Stimulated activated CD8-positive, alpha-beta memory T cell treated with anti-CD3 and anti-CD28 coated beads, Interleukin-7, amount 100 ng/mL, for 1 hour (primary cell): ENCODE data around the gene BFAR.
"Not testable (repeated sequence)": the region's sequence is repeated elsewhere in the genome, so short reads cannot be mapped to it uniquely, and the experiment has no call there.

ENCODE experiments used
- DNase-seq, 2 donors: peaks; one replicate each; pipeline ENCODE4 v3.0.0-alpha.2; 2020; ENCODE audit warnings: low read depth in 2 of 2

BFAR gene, protein sequence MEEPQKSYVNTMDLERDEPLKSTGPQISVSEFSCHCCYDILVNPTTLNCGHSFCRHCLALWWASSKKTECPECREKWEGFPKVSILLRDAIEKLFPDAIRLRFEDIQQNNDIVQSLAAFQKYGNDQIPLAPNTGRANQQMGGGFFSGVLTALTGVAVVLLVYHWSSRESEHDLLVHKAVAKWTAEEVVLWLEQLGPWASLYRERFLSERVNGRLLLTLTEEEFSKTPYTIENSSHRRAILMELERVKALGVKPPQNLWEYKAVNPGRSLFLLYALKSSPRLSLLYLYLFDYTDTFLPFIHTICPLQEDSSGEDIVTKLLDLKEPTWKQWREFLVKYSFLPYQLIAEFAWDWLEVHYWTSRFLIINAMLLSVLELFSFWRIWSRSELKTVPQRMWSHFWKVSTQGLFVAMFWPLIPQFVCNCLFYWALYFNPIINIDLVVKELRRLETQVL

DNA sequence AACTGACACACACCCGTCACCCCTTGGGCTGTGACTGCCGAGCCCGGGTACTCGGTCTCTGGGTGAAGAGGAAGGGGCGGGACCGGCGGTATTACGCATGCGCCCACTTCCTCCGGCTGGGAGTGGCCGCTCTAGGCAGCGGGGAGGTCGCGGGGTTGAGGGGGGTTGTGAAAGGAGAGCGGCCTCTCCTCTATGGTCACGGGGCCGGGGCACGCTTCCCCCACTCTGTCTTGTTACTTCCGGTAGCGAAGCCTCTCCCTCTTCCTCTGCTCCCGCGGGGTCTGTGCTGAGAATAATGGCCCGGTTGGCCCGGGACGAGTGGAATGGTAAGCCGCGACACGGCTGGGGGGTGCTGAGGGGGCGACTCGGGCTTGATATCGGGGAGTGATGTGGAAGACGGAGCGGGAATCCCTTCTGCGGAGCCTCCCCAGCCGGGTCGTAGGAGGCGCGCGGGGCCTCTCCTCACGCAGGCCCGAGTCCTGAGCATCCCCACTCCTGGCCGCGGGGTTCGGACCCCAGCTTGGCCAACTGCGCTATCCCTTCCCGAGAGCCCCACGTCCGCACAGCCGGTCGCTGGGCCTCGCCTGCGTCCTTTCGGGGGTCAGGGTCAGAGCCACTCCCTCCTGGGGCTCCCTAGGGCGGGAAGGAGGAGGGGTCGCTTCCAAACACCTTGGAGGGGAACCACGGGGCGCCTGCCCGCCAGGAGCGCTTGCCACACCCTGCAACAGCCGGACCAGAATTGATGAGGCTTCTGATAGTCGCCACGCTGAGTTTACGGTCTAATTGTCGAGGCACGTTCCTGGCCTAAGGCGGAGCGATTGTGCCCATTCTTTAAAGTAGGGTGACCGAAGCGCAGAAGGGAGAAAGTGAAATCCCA, at the start of gene BFAR:
Gene BFAR (plus strand): TSS at position 259 of the 877 bp plus-strand sequence. CDS start 11,396 bp downstream, outside the sequence.
- DNase-seq = peak; percentile 99

DNA sequence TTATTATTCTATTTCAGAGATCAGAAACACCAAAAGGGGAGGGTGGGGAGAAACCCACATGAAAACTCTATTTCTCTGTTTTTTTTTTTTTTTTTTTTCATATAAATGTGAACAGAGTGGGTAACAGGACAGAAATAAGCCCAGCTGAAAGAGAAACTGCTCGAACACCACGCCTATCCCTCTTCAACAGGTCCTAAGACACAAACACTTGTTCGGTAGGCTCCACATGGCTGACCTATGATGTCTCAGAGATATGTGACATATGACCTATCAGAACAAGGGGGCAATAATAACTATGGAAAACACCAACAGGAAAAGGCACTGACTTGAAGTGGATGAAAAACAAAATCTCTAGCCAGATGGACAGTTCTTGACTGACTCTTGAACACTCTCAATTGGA, 47.5 kb upstream of the BFAR start:
- DNase-seq = no peak

- no peak for DNase-seq
These were observed 46.0 kb upstream of the BFAR start for GRCh38 chr16:14586637-14587305.

DNA sequence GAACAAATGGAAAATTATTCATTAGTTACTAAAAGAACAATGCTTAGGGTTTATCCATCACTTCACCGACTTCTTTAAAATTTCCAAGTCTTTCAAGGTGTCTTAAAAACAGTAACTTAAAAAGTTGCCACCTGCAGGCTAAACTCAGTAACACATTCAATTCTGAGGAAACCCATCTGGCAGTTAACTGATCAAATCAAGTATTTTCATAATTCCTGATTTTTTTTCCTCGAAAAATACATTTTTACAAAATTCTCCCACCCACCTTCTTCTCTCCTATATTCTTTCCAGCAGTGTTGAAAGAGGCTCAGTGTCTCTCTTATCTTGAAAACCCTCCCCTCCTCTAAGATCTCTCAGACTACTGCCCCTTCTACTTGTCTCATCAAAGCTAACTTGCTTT, 32.6 kb upstream of the BFAR start:
- no peak for DNase-seq

- DNase-seq = no peak
These were observed 30.2 kb upstream of the BFAR start for GRCh38 chr16:14602443-14602963.

- no peak for DNase-seq
These were observed 26.6 kb upstream of the BFAR start for GRCh38 chr16:14606102-14606501.

DNA sequence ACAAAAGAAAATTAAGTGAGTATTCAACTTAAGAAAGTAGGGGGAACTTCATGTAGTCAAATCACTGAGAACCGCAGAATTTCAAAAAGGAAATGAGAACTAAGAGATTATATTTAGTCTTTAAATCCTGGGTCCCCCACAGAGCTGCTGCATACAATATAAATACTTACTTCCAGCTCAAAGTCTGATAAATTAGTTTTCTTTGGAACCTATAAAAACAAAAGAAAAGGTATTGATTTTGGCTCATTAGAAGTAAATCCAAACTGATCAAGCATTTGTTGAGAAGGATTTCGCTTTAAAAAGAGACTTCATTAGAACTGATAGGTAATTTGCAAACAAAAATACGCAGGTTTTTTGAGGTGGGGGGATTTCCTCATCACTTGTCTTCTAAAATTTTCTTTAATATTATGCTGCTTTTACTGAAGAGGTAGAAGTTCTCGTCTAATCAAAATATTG, 24.6 kb upstream of the BFAR start:
- no peak for DNase-seq

GRCh38 chr16:14608604-14609003, 24.1 kb upstream of the BFAR start:
- no peak for DNase-seq

DNA sequence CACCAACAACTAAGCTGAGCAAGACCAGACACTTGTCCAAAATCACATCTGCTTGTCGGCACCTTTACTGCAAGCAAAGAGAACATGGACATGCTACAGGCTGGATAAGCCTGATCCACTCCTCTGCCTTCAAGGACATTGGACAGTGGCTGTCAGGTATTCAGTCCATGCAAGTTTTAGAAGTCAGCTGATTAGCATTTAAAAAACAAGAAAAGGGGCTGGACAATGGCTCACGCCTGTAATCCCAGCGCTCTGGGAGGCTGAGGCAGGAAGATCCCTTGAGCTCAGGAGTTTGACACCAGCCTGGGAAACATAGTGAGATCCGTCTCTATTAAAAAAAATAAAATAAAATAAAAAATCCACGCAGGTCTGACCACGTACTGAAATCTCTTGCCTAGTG, 23.0 kb upstream of the BFAR start:
- DNase-seq = no peak

DNA sequence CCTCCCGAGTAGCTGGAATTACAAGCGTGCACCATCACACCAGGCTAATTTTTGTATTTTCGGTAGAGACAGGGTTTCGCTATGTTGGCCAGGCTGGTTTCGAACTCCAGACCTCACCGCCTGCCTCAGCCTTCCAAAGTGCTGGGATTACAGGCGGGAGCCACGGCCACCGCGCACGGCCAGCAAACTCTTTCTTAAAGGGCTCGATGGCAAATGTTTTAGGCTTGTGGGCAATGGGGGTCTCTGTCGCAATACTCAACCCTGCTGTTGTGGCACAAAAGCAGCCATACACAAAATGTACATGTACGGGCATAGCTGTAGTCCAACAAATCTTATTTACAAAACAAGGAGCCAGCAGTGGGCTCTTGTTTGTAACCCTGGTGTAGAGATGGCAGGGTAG, 21.1 kb upstream of the BFAR start:
- no peak for DNase-seq

- DNase-seq = no peak
These were observed 18.8 kb upstream of the BFAR start for GRCh38 chr16:14613991-14614390.

- no peak for DNase-seq
These were observed 16.5 kb upstream of the BFAR start for GRCh38 chr16:14616280-14616679.

GRCh38 chr16:14618566-14618965, 14.2 kb upstream of the BFAR start:
- no peak for DNase-seq

DNA sequence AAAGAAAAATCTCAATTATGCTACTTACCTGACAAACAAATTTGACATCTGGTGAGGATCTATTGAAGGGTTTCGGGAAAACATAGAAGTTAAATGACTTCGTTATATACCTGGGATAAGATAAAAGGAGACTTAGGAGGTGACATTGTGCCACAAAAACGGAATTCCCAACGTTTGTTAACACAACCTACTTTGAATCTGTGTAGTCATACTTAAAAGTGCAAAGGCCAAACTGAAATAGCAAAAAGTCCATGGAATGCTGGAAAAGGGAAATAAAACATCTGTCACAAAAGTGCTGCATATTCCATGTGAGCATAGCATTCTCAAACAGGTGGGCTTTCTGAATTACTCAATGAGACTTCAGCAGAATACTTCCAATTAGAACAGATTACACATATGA, 5.7 kb upstream of the BFAR start:
- no peak for DNase-seq

DNA sequence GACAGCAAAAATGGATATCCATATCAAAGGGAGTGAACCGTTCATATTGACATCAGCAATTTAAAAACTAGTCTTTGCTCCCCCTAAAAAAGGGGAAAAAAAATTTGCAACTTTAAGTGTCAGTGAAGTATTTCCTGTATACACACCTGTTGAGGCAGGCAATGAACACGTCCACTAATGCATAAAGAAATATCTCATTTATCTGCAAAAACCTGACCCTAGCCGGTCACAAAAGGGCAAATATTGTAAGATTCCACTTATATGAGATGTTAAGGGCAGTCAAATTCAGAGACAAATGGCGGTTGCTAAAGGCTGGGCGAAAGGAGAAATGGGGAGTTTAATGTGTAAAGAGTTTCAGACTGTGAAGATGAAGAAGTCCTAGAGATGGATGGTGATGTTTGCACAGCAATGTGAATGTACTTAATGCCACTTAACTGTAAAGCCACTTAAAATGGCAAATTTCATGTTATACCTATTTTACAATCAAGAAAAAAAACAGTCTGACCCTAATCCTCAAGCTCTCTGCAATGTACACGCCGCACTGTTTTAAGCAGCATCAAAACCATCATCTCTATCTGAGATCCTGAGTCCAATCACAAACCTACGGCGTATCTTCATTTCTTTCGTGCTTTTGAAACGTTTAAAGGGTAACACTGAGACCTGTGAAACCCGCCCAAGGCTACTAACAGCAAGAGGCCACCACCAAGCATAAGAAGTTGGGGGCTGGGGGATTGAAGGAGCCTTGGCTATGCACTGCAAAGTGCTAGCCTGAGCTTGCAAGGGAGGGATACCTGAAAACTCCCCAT, 3.7 kb upstream of the BFAR start:
- no peak for DNase-seq

- DNase-seq = no peak
These were observed 3.2 kb upstream of the BFAR start for GRCh38 chr16:14629612-14629918.

GRCh38 chr16:14629919-14630619, 2.7 kb upstream of the BFAR start, which contains the start of gene PARN:
Gene PARN (minus strand): TSS chr16:14630260. CDS start chr16:14630125, 135 bp downstream.
- peak; percentile 94 to 96 for DNase-seq

GRCh38 chr16:14630620-14631330, 2.0 kb upstream of the BFAR start:
- DNase-seq = not testable (repeated sequence)

DNA sequence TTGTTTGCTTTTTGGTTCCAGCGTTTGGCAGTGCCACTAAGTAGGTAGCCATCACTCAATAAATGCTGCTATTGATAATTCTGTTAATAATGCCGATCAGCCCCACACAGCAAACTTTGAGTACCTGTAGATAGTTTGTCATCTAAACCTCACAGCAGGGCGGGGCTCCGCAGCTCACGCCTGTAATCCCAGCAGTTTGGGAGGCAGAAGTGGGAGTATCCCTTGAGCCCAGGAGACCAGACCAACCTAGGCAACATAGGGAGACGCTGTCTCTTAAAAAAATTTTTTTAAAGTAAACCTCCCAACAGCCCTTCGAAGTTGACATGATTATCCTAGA, 1.6 kb downstream of the BFAR start:
- no peak for DNase-seq
